Keratinocyte (primary cell): ENCODE data around the gene MCUB. TPM values are rescaled to one million over a fixed set of nuclear protein-coding genes. Genes with fewer than 3 reads are reported as not detected.
"Not testable (repeated sequence)": the region's sequence is repeated elsewhere in the genome, so short reads cannot be mapped to it uniquely, and the experiment has no call there.

Experiments
- DNase-seq: peaks from one replicate; pipeline ENCODE4 v3.0.0-alpha.2; 2011; ENCODE audit warnings: low read depth, missing footprints, low spot score
- FAIRE-seq: peaks from 2 replicates; lab custom pipeline; 2011; peaks lifted over from hg19 to GRCh38; lab: Jason Lieb, UNC
- H2AFZ ChIP-seq: 2 replicates; pipeline ENCODE4 v1.6.0; 2012; ENCODE audit warnings: low read length, control low read depth, inconsistent platforms; ENCODE audit not compliant: control insufficient read depth
- H3K27ac ChIP-seq: 2 replicates; pipeline ENCODE4 v1.5.1; 2011; ENCODE audit warnings: low read length; ENCODE audit not compliant: control insufficient read depth, insufficient read depth
- H3K27me3 ChIP-seq: 3 replicates; pipeline ENCODE4 v1.6.0; 2011; ENCODE audit warnings: low read length; ENCODE audit not compliant: control insufficient read depth, insufficient read depth; ENCODE audit errors: extremely low read depth
- H3K36me3 ChIP-seq, 2 experiments: 2 replicates in 1 of 2; 3 replicates in 1 of 2; pipeline ENCODE4 v1.5.1; 2011; ENCODE audit warnings: low read length in 2 of 2, mild to moderate bottlenecking in 1 of 2; ENCODE audit not compliant: control insufficient read depth in 2 of 2, insufficient read depth in 2 of 2; ENCODE audit errors: extremely low read depth in 1 of 2
- H3K4me1 ChIP-seq: 3 replicates; pipeline ENCODE4 v1.5.1; 2011; ENCODE audit warnings: low read length; ENCODE audit not compliant: control insufficient read depth, insufficient read depth; ENCODE audit errors: extremely low read depth
- H3K4me2 ChIP-seq: 3 replicates; pipeline ENCODE4 v1.6.0; 2011; ENCODE audit warnings: low read depth, low read length; ENCODE audit not compliant: control insufficient read depth, insufficient read depth; ENCODE audit errors: extremely low read depth
- H3K4me3 ChIP-seq, 3 experiments: fragments of 200-600 bp in 1 of 3; sonication (generic) in 1 of 3; 2 replicates in 2 of 3; 3 replicates in 1 of 3; pipeline ENCODE4 v1.5.1; 2011 to 2016; ENCODE audit warnings: low read length in 3 of 3, mild to moderate bottlenecking in 3 of 3, control low read depth in 2 of 3, inconsistent platforms in 1 of 3, low read depth in 1 of 3, mixed read lengths in 1 of 3, mixed run types in 1 of 3, moderate library complexity in 1 of 3; ENCODE audit not compliant: control insufficient read depth in 2 of 3, insufficient read depth in 2 of 3; ENCODE audit errors: extremely low read depth in 1 of 3
- H3K79me2 ChIP-seq: 2 replicates; pipeline ENCODE4 v1.6.0; 2012; ENCODE audit warnings: low read length; ENCODE audit not compliant: control insufficient read depth, insufficient read depth
- H3K9ac ChIP-seq: 3 replicates; pipeline ENCODE4 v1.6.0; 2011; ENCODE audit warnings: low read length; ENCODE audit not compliant: control insufficient read depth, insufficient read depth; ENCODE audit errors: extremely low read depth
- H3K9me1 ChIP-seq: 3 replicates; pipeline ENCODE4 v1.6.0; 2011; ENCODE audit warnings: low read length; ENCODE audit not compliant: control insufficient read depth, insufficient read depth; ENCODE audit errors: extremely low read depth
- H3K9me3 ChIP-seq: 2 replicates; pipeline ENCODE4 v1.5.1; 2012; ENCODE audit warnings: low read depth, low read length; ENCODE audit not compliant: control insufficient read depth
- H4K20me1 ChIP-seq: 3 replicates; pipeline ENCODE4 v1.6.0; 2011; ENCODE audit warnings: low read length; ENCODE audit not compliant: control insufficient read depth, insufficient read depth; ENCODE audit errors: extremely low read depth
- CTCF ChIP-seq, 3 experiments: IDR thresholded peaks in 1 of 3; conservative IDR thresholded peaks in 1 of 3; optimal IDR thresholded peaks in 1 of 3; 2 replicates in 2 of 3; 3 replicates in 1 of 3; pipeline versions ENCODE3 to v1.5.1; 2011; ENCODE audit warnings: low read length in 3 of 3, mild to moderate bottlenecking in 3 of 3, moderate library complexity in 2 of 3, control low read depth in 1 of 3, inconsistent platforms in 1 of 3; ENCODE audit not compliant: insufficient read depth in 2 of 3; ENCODE audit errors: extremely low read depth in 1 of 3
- EZH2 ChIP-seq: IDR thresholded peaks from one replicate; pipeline ENCODE4 v1.6.1; 2012; ENCODE audit warnings: inconsistent platforms, mild to moderate bottlenecking, low read length, moderate library complexity
- dilution Hi-C: fragments of 300-500 bp; cut with MboI; formaldehyde crosslinking; loops from one replicate; pipeline ENCODE4 v1.7.0; 2020; ENCODE audit warnings: low sequenced_read_pairs; ENCODE audit not compliant: extremely low pct_ligation_motif_present
- polyA plus RNA-seq, 5 experiments: library from polyadenylated mRNA; depleted of rRNA in 3 of 5; stranded (reverse) in 3 of 5; stranded (forward) in 1 of 5; unstranded in 1 of 5; fragments of >200 nt; gene quantifications; 1 replicate in 1 of 5; 2 replicates in 3 of 5; 3 replicates in 1 of 5; pipeline versions ENCODE4 v1.2.1 to v1.2.3, GENCODE V29; 2011 to 2012; ENCODE audit warnings: missing spikeins in 2 of 5, low read depth in 1 of 5, low replicate concordance in 1 of 5

MCUB gene
- polyA plus RNA-seq, 1 donor (not counting 4 experiments of a cell fraction or from before 2014, with no cell fraction given) = 20.3 TPM

DNA sequence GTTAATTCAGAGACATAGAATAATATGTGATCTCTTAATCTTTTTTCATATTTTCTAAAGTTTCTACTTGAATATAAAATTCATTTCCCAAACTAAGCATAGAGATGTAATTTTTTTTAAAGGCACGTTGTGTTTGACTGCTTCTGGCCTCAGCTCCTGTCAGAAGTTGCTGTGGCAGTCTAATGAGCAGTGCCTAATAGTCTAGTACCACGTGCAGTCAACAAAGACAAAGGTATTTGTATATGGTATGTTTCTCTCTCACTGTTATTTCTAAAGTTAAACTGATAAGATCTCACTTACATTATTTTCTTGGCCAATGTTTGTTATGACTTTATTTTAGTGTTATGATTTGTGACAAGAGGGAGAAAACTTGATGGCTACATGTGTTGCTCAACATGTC lies 48.6 kb upstream of the MCUB start:
- no peak overlapping the region for H3K4me3 ChIP-seq

DNA sequence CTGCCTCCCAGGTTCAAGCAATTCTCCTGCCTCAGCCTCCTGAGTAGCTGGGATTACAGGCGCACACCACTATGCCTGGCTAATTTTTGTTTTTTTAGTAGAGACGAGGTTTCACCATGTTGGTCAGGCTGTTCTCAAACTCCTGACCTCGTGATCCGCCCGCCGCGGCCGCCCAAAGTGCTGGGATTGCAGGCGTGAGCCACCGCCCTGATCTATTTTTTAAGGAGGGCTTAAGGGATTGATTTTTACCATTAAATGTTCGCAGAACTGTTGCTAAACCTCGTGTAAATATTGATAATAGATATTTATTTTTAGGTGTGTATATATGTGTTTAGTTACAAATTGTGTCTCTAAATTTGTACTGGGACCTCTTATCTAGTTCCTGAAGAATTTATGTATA lies 46.7 kb upstream of the MCUB start:
- H3K27me3 ChIP-seq, H3K9me3 ChIP-seq, H3K4me2 ChIP-seq, H3K4me3 ChIP-seq, FAIRE-seq, H3K27ac ChIP-seq, H2AFZ ChIP-seq, H3K9ac ChIP-seq, H3K4me1 ChIP-seq, DNase-seq, dilution Hi-C loops, H3K36me3 ChIP-seq, H3K9me1 ChIP-seq, H3K79me2 ChIP-seq, H4K20me1 ChIP-seq: not testable (repeated sequence)

More for the DNA sequence above, 48.6 kb upstream of the MCUB start:
- FAIRE-seq (no peak), DNase-seq (no peak)
- H3K9me1 ChIP-seq = no peaks in the 10 kb centered on the region
- no peaks in the 10 kb centered on the region for H3K27me3 ChIP-seq
- no peaks in the 10 kb centered on the region for H3K79me2 ChIP-seq
- no peak overlapping the region for H2AFZ ChIP-seq
- no peak overlapping the region for H3K4me2 ChIP-seq
- no peaks in the 10 kb centered on the region for H3K9me3 ChIP-seq
- TF ChIP-seq EZH2 (no peak), CTCF (optimal IDR thresholded peaks at IDR 0.05 in 1 of 3, IDR thresholded peaks at IDR 0.05 in 1 of 3, conservative IDR thresholded peaks at IDR 0.05 in 1 of 3; ENCODE audit: extremely low read depth in 1 of 3, insufficient read depth in 2 of 3, low read length in 3 of 3) (no peak)
- H3K4me1 ChIP-seq = no peaks in the 10 kb centered on the region
- H4K20me1 ChIP-seq = no peaks in the 10 kb centered on the region
- H3K27ac ChIP-seq = no peak overlapping the region
- H3K9ac ChIP-seq = no peak overlapping the region
- peaks cover 5 to 7% of the 10 kb centered on the region in 2 experiments for H3K36me3 ChIP-seq
- dilution Hi-C loops = no loop called here

- dilution Hi-C loops = no loop called here
- H2AFZ ChIP-seq = no peak overlapping the region
- TF ChIP-seq CTCF (optimal IDR thresholded peaks at IDR 0.05 in 1 of 3, IDR thresholded peaks at IDR 0.05 in 1 of 3, conservative IDR thresholded peaks at IDR 0.05 in 1 of 3; ENCODE audit: extremely low read depth in 1 of 3, insufficient read depth in 2 of 3, low read length in 3 of 3) (no peak), EZH2 (no peak)
- DNase-seq (no peak), FAIRE-seq (no peak)
- H3K27ac ChIP-seq = no peak overlapping the region
- H3K4me3 ChIP-seq = no peak overlapping the region
- H3K36me3 ChIP-seq = peaks cover 2 to 24% of the 10 kb centered on the region in 2 experiments
- H3K9me3 ChIP-seq = no peaks in the 10 kb centered on the region
- H3K9ac ChIP-seq = no peak overlapping the region
- no peak overlapping the region for H3K4me2 ChIP-seq
- H3K4me1 ChIP-seq = no peaks in the 10 kb centered on the region
- no peaks in the 10 kb centered on the region for H3K79me2 ChIP-seq
- H3K27me3 ChIP-seq = no peaks in the 10 kb centered on the region
- H3K9me1 ChIP-seq = no peaks in the 10 kb centered on the region
- no peaks in the 10 kb centered on the region for H4K20me1 ChIP-seq
Observed at GRCh38 chr4:109532182-109532581, 27.9 kb upstream of the MCUB start.
